Brain pericyte (primary cell): ENCODE results near the gene ITPRID1.

Experiments
- DNase-seq: peaks from one replicate; pipeline ENCODE4 v3.0.0-alpha.2; 2012; ENCODE audit warnings: low read depth, low spot score

The ITPRID1 gene

GRCh38 chr7:31695859-31696614, 182.1 kb downstream of the ITPRID1 start:
- no peak for DNase-seq

- DNase-seq, result no peak
Measured at GRCh38 chr7:31699050-31699449, 185.2 kb downstream of the ITPRID1 start.

- no peak for DNase-seq
Measured at GRCh38 chr7:31702354-31702753, 188.5 kb downstream of the ITPRID1 start.

GRCh38 chr7:31705377-31705776, 191.5 kb downstream of the ITPRID1 start:
- no peak for DNase-seq

- no peak for DNase-seq
Measured at GRCh38 chr7:31707089-31707488, 193.2 kb downstream of the ITPRID1 start.
